ENCODE measurements around the gene ENDOG.
"Not testable (repeated sequence)": the region's sequence is repeated elsewhere in the genome, so short reads cannot be mapped to it uniquely, and the experiment has no call there.

The ENDOG gene

GRCh38 chr9:128787659-128788058, 30.6 kb upstream of the ENDOG start:
- TF ChIP-seq CTCF (IDR thresholded peaks at IDR 0.05; ENCODE audit: low read depth, low read length, missing control alignments), result no peak
- in situ Hi-C loops (cut with HindIII; ENCODE audit: low sequenced_read_pairs), result no loop called here

GRCh38 chr9:128788445-128788844, 29.9 kb upstream of the ENDOG start:
- no peak for TF ChIP-seq CTCF (IDR thresholded peaks at IDR 0.05; ENCODE audit: low read depth, low read length, missing control alignments)
- DNase-seq (ENCODE audit: low read depth), result no peak
- peak overlapping the region; percentile 91 for H3K4me3 ChIP-seq (ENCODE audit: low read depth, low read length)
- in situ Hi-C loops (cut with HindIII; ENCODE audit: low sequenced_read_pairs), result no loop called here

More at GRCh38 chr9:128787659-128788058, 30.6 kb upstream of the ENDOG start:
- peak overlapping the region; percentile 91 for H3K4me3 ChIP-seq (ENCODE audit: low read depth, low read length)
- DNase-seq (ENCODE audit: low read depth), result no peak

- no peak for TF ChIP-seq CTCF (IDR thresholded peaks at IDR 0.05; ENCODE audit: low read depth, low read length, missing control alignments)
- in situ Hi-C loops (cut with HindIII; ENCODE audit: low sequenced_read_pairs), result no loop called here
- H3K4me3 ChIP-seq (ENCODE audit: low read depth, low read length), result no peak overlapping the region
- no peak for DNase-seq (ENCODE audit: low read depth)
Observed at GRCh38 chr9:128790536-128790935, 27.8 kb upstream of the ENDOG start.

GRCh38 chr9:128792134-128792533, 26.2 kb upstream of the ENDOG start:
- no peak overlapping the region for H3K4me3 ChIP-seq (ENCODE audit: low read depth, low read length)
- in situ Hi-C loops (cut with HindIII; ENCODE audit: low sequenced_read_pairs), result no loop called here
- no peak for TF ChIP-seq CTCF (IDR thresholded peaks at IDR 0.05; ENCODE audit: low read depth, low read length, missing control alignments)
- no peak for DNase-seq (ENCODE audit: low read depth)

- no peak overlapping the region for H3K4me3 ChIP-seq (ENCODE audit: low read depth, low read length)
- no peak for DNase-seq (ENCODE audit: low read depth)
- no peak for TF ChIP-seq CTCF (IDR thresholded peaks at IDR 0.05; ENCODE audit: low read depth, low read length, missing control alignments)
- in situ Hi-C loops (cut with HindIII; ENCODE audit: low sequenced_read_pairs), result no loop called here
Observed at GRCh38 chr9:128792978-128793686, 25.2 kb upstream of the ENDOG start.

GRCh38 chr9:128794961-128795360, 23.3 kb upstream of the ENDOG start:
- in situ Hi-C loops (cut with HindIII; ENCODE audit: low sequenced_read_pairs); DNase-seq (ENCODE audit: low read depth): not testable (repeated sequence)

GRCh38 chr9:128798896-128799295, 19.4 kb upstream of the ENDOG start:
- in situ Hi-C loops (cut with HindIII; ENCODE audit: low sequenced_read_pairs), result no loop called here
- DNase-seq (ENCODE audit: low read depth), result no peak
- no peak for TF ChIP-seq CTCF (IDR thresholded peaks at IDR 0.05; ENCODE audit: low read depth, low read length, missing control alignments)

More at GRCh38 chr9:128794961-128795360, 23.3 kb upstream of the ENDOG start:
- not testable (repeated sequence) for H3K4me3 ChIP-seq (ENCODE audit: low read depth, low read length)

More at GRCh38 chr9:128798896-128799295, 19.4 kb upstream of the ENDOG start:
- H3K4me3 ChIP-seq (ENCODE audit: low read depth, low read length), result no peak overlapping the region

Data from astrocyte of the cerebellum (primary cell).